Measurements from ENCODE around the gene HRH3.
A peak's percentile ranks its signal among the peaks of the same experiment; 100 is the strongest.

Gene HRH3

GRCh38 chr20:62258499-62259293 lies 38.6 kb upstream of the HRH3 start:
- Mint-ChIP-seq H3K27ac (no peak overlapping the region), H3K4me1 (peaks cover 18% of the 10 kb centered on the region), H3K4me3 (no peak overlapping the region), H3K36me3 (ENCODE audit: low read depth) (peaks cover 51% of the 10 kb centered on the region), H3K9me3 (no peaks in the 10 kb centered on the region), H3K27me3 (ENCODE audit: low read depth, poor library complexity) (no peaks in the 10 kb centered on the region)
- TF ChIP-seq, protein P1, sequence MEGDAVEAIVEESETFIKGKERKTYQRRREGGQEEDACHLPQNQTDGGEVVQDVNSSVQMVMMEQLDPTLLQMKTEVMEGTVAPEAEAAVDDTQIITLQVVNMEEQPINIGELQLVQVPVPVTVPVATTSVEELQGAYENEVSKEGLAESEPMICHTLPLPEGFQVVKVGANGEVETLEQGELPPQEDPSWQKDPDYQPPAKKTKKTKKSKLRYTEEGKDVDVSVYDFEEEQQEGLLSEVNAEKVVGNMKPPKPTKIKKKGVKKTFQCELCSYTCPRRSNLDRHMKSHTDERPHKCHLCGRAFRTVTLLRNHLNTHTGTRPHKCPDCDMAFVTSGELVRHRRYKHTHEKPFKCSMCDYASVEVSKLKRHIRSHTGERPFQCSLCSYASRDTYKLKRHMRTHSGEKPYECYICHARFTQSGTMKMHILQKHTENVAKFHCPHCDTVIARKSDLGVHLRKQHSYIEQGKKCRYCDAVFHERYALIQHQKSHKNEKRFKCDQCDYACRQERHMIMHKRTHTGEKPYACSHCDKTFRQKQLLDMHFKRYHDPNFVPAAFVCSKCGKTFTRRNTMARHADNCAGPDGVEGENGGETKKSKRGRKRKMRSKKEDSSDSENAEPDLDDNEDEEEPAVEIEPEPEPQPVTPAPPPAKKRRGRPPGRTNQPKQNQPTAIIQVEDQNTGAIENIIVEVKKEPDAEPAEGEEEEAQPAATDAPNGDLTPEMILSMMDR (IDR thresholded peaks at IDR 0.05) = no peak
- DNase-seq = no peak

GRCh38 chr20:62255976-62256375 lies 35.9 kb upstream of the HRH3 start:
- Mint-ChIP-seq H3K27me3 (ENCODE audit: low read depth, poor library complexity) (no peaks in the 10 kb centered on the region), H3K9me3 (no peaks in the 10 kb centered on the region), H3K36me3 (ENCODE audit: low read depth) (peaks cover 38% of the 10 kb centered on the region), H3K4me3 (no peak overlapping the region), H3K4me1 (peaks cover 18% of the 10 kb centered on the region), H3K27ac (no peak overlapping the region)
- no peak for DNase-seq
- TF ChIP-seq, protein P1 (IDR thresholded peaks at IDR 0.05) = no peak

DNA sequence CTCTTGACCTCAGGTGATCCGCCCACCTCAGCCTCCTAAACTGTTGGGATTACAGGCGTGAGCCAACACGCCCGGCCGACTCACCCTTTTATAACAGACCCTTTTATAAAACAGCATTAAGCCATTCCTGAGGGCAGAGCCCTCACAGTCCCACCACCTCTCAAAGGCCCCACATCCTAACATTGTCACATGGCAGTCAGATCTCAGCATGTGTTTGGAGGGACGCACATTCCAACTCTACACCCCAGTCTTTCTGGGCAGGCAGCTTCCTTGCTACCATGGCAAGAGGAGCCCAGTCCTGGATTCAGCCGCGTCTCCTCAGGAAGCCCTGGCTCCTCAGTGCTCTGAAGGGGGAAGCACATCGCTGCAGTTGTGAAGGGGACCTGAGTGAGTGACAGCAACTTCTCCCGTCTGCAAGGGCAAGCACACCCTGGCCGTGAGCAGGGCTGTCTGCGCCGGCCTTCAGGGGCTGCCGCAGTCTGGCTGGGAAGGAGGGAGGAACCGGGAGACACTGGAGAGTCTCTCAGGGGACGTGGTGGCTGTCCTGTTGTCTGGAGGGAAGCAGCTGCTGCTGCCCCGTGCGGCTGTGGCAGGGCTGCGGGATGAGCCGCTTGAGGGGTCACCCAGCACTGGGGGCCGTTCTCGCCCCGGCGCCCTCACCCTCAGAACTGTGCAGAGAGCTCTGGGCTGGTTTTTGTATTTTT lies 34.1 kb upstream of the HRH3 start:
- TF ChIP-seq, protein P1 (IDR thresholded peaks at IDR 0.05) = no peak
- Mint-ChIP-seq H3K4me3 (no peak overlapping the region), H3K27ac (peak overlapping the region; percentile 51), H3K4me1 (peaks cover 25% of the 10 kb centered on the region), H3K9me3 (no peaks in the 10 kb centered on the region), H3K36me3 (ENCODE audit: low read depth) (peaks cover 25% of the 10 kb centered on the region), H3K27me3 (ENCODE audit: low read depth, poor library complexity) (peaks cover 3% of the 10 kb centered on the region)
- DNase-seq = no peak

GRCh38 chr20:62253398-62253797 lies 33.3 kb upstream of the HRH3 start:
- H3K4me3 Mint-ChIP-seq = no peak overlapping the region
- no peak for DNase-seq
- no peak overlapping the region for H3K27ac Mint-ChIP-seq

GRCh38 chr20:62252342-62252966 lies 32.4 kb upstream of the HRH3 start:
- peaks cover 25% of the 10 kb centered on the region for H3K36me3 Mint-ChIP-seq (ENCODE audit: low read depth)
- H3K27me3 Mint-ChIP-seq (ENCODE audit: low read depth, poor library complexity) = peaks cover 3% of the 10 kb centered on the region
- H3K4me1 Mint-ChIP-seq = peaks cover 23% of the 10 kb centered on the region
- TF ChIP-seq, protein P1 (IDR thresholded peaks at IDR 0.05) = no peak
- no peak overlapping the region for H3K27ac Mint-ChIP-seq
- H3K9me3 Mint-ChIP-seq = no peaks in the 10 kb centered on the region
- no peak overlapping the region for H3K4me3 Mint-ChIP-seq
- no peak for DNase-seq

More at GRCh38 chr20:62253398-62253797, 33.3 kb upstream of the HRH3 start:
- H3K36me3 Mint-ChIP-seq (ENCODE audit: low read depth) = peaks cover 25% of the 10 kb centered on the region
- H3K4me1 Mint-ChIP-seq = peaks cover 22% of the 10 kb centered on the region
- H3K27me3 Mint-ChIP-seq (ENCODE audit: low read depth, poor library complexity) = peaks cover 3% of the 10 kb centered on the region
- no peaks in the 10 kb centered on the region for H3K9me3 Mint-ChIP-seq
- TF ChIP-seq, protein P1 (IDR thresholded peaks at IDR 0.05) = no peak
